Islet of Langerhans (tissue), 1 donor: Measurements from ENCODE around the gene DLGAP4.

ENCODE experiments used
- FAIRE-seq: peaks from one replicate; lab custom pipeline; 2011; peaks lifted over from hg19 to GRCh38; lab: Jason Lieb, UNC

The DLGAP4 gene

GRCh38 chr20:36308986-36309385, 2.8 kb downstream of the DLGAP4 start:
- FAIRE-seq = no peak

GRCh38 chr20:36309643-36310042, 3.5 kb downstream of the DLGAP4 start:
- no peak for FAIRE-seq

GRCh38 chr20:36310215-36310981, 4.3 kb downstream of the DLGAP4 start:
- no peak for FAIRE-seq

- FAIRE-seq = no peak
Observed at GRCh38 chr20:36311141-36311853, 5.2 kb downstream of the DLGAP4 start.

GRCh38 chr20:36311854-36312723, 6.0 kb downstream of the DLGAP4 start:
- FAIRE-seq = no peak

GRCh38 chr20:36312724-36313441, 6.7 kb downstream of the DLGAP4 start:
- FAIRE-seq = no peak

- no peak for FAIRE-seq
Observed at GRCh38 chr20:36313476-36313875, 7.3 kb downstream of the DLGAP4 start.

GRCh38 chr20:36313926-36314325, 7.8 kb downstream of the DLGAP4 start:
- FAIRE-seq = no peak

GRCh38 chr20:36314734-36315544, 8.8 kb downstream of the DLGAP4 start:
- FAIRE-seq = no peak

GRCh38 chr20:36315545-36316351, 9.6 kb downstream of the DLGAP4 start:
- FAIRE-seq = no peak

- FAIRE-seq = no peak
Observed at GRCh38 chr20:36317675-36318074, 11.5 kb downstream of the DLGAP4 start.

GRCh38 chr20:36318166-36318565, 12.0 kb downstream of the DLGAP4 start:
- no peak for FAIRE-seq

- no peak for FAIRE-seq
Observed at GRCh38 chr20:36319356-36320260, 13.5 kb downstream of the DLGAP4 start.

- FAIRE-seq = no peak
Observed at GRCh38 chr20:36320261-36320897, 14.2 kb downstream of the DLGAP4 start.

- FAIRE-seq = no peak
Observed at GRCh38 chr20:36320898-36321695, 15.0 kb downstream of the DLGAP4 start.

- FAIRE-seq = no peak
Observed at GRCh38 chr20:36322131-36322530, 16.0 kb downstream of the DLGAP4 start.

- no peak for FAIRE-seq
Observed at GRCh38 chr20:36330091-36330490, 24.0 kb downstream of the DLGAP4 start.

GRCh38 chr20:36331209-36331608, 25.1 kb downstream of the DLGAP4 start:
- FAIRE-seq = no peak
